Subcutaneous adipose tissue (tissue), 4 donors: ENCODE measurements around the gene CSF1R. TPM values are rescaled to one million over a fixed set of nuclear protein-coding genes. Genes with fewer than 3 reads are reported as not detected.

Experiments used
- CTCF ChIP-seq: fragments of 450-650 bp; IDR thresholded peaks from one replicate; pipeline ENCODE4 v1.5.1; 2016; ENCODE audit warnings: low read depth, mild to moderate bottlenecking, control low read depth, antibody characterized with exemption, moderate library complexity
- total RNA-seq, 4 donors: library from RNA; depleted of rRNA; stranded (reverse); fragments of >200 nt; gene quantifications; one replicate each; pipeline ENCODE4 v1.1.0, GENCODE V29; 2016

Gene CSF1R
- total RNA-seq, 4 donors from 2014 or later: 35.2 to 152 (median 79.7) TPM

- TF ChIP-seq CTCF: no peak
These were observed 22.7 kb downstream of the CSF1R start for GRCh38 chr5:150063638-150064037.

- TF ChIP-seq CTCF: no peak
These were observed 24.0 kb downstream of the CSF1R start for GRCh38 chr5:150062216-150062922.

GRCh38 chr5:150061538-150061995 lies 24.8 kb downstream of the CSF1R start:
- TF ChIP-seq CTCF: no peak

GRCh38 chr5:150060471-150060870 lies 25.9 kb downstream of the CSF1R start:
- TF ChIP-seq CTCF: no peak

- TF ChIP-seq CTCF: no peak
These were observed 26.7 kb downstream of the CSF1R start for GRCh38 chr5:150059623-150060022.

GRCh38 chr5:150058480-150059126 lies 27.8 kb downstream of the CSF1R start:
- no peak for TF ChIP-seq CTCF

GRCh38 chr5:150057996-150058395 lies 28.4 kb downstream of the CSF1R start:
- TF ChIP-seq CTCF: no peak
